Germinal center (tissue), 1 donor: ENCODE results near the gene LIN52.

Experiments used
- DNase-seq: peaks from one replicate; pipeline ENCODE4 v3.0.0; 2012; ENCODE audit warnings: mixed read lengths, low spot score

The LIN52 gene

GRCh38 chr14:74237441-74237840 lies 152.7 kb downstream of the LIN52 start:
- no peak for DNase-seq

- DNase-seq: no peak
Observed at GRCh38 chr14:74238974-74239847, 154.5 kb downstream of the LIN52 start, which contains the start of gene VSX2. VSX2 (plus strand) TSS chr14:74239449; CDS start chr14:74239562, 113 bp downstream.

GRCh38 chr14:74239848-74240793 lies 155.4 kb downstream of the LIN52 start:
- DNase-seq: no peak

GRCh38 chr14:74240794-74241651 lies 156.3 kb downstream of the LIN52 start:
- peak; percentile 36 for DNase-seq

- DNase-seq: no peak
Observed at GRCh38 chr14:74241652-74242017, 156.9 kb downstream of the LIN52 start.

GRCh38 chr14:74242021-74242779 lies 157.4 kb downstream of the LIN52 start:
- no peak for DNase-seq

- DNase-seq: no peak
Observed at GRCh38 chr14:74242780-74243042, 158.0 kb downstream of the LIN52 start.

- DNase-seq: no peak
Observed at GRCh38 chr14:74243051-74243450, 158.3 kb downstream of the LIN52 start.

- DNase-seq: no peak
Observed at GRCh38 chr14:74244115-74244514, 159.4 kb downstream of the LIN52 start.

GRCh38 chr14:74245292-74245691 lies 160.5 kb downstream of the LIN52 start:
- DNase-seq: no peak

- DNase-seq: no peak
Observed at GRCh38 chr14:74246542-74246941, 161.8 kb downstream of the LIN52 start.

GRCh38 chr14:74248017-74248416 lies 163.3 kb downstream of the LIN52 start:
- no peak for DNase-seq

GRCh38 chr14:74249433-74250375 lies 164.9 kb downstream of the LIN52 start:
- DNase-seq: no peak
